Fibroblast of pulmonary artery (primary cell): ENCODE results near the gene CD44.

ENCODE experiments used
- DNase-seq: peaks from one replicate; pipeline ENCODE4 v3.0.0-alpha.2; 2010; ENCODE audit warnings: low read depth
- H3K4me3 ChIP-seq: replicated peaks from 2 replicates; pipeline ENCODE4 v1.5.1; 2011; ENCODE audit warnings: low read depth, mild to moderate bottlenecking, control low read depth, low read length, moderate library complexity
- TF ChIP-seq, protein P1 (sequence below): IDR thresholded peaks from 2 replicates; pipeline ENCODE4 v1.5.1; 2011; ENCODE audit warnings: mild to moderate bottlenecking, control low read depth, low read length, inconsistent platforms; ENCODE audit errors: missing control alignments

Gene CD44

DNA sequence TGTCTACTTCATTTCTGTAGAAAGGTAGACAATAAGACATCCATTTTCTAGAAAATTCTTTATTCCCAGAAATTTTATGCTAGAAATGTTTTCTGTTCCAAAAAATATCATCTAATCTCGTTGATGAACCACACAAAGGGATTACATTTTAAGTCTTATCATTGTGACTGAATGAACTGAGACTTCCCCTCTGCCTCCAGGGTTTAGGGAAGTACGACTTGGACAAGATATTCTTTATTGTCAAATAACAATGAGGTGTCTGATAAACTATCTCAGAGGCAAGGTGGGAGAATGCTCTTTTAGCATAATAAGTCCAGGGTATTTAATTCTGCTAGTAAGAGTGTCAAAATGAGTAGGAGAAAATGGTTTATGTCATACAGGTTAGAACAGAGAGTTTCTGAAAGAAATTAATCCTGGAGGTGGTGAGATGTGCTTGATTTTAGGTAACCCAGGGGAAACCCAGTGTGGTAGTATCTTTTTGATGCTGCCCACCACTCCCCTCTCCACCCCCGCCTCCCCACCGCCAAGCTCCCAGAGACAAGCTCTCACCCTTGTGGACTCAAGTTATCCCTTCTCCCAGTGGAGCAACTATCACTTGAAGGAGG lies 100.6 kb downstream of the CD44 start:
- H3K4me3 ChIP-seq: no peak overlapping the region
- TF ChIP-seq, protein P1, sequence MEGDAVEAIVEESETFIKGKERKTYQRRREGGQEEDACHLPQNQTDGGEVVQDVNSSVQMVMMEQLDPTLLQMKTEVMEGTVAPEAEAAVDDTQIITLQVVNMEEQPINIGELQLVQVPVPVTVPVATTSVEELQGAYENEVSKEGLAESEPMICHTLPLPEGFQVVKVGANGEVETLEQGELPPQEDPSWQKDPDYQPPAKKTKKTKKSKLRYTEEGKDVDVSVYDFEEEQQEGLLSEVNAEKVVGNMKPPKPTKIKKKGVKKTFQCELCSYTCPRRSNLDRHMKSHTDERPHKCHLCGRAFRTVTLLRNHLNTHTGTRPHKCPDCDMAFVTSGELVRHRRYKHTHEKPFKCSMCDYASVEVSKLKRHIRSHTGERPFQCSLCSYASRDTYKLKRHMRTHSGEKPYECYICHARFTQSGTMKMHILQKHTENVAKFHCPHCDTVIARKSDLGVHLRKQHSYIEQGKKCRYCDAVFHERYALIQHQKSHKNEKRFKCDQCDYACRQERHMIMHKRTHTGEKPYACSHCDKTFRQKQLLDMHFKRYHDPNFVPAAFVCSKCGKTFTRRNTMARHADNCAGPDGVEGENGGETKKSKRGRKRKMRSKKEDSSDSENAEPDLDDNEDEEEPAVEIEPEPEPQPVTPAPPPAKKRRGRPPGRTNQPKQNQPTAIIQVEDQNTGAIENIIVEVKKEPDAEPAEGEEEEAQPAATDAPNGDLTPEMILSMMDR: no peak
- DNase-seq: no peak

DNA sequence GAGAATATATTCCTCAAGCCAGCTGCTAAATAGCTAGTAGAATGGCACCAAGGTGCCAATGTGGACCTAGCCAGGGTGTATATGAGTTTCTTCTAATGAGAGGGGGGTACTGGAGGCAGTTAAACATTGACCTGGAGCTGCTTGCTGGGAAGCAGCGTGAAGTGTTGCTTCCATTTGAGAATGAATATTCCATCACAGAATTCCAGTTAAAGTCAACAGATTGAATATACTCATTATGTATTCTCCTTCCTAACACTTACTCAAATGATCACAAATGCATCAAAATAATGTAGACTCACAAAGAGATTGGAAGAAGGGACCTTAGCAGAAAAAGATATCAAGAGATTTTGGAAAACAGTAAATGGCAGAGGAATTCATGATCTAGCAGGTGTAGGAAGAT lies 102.1 kb downstream of the CD44 start:
- TF ChIP-seq, protein P1: no peak
- DNase-seq: no peak
- H3K4me3 ChIP-seq: no peak overlapping the region

DNA sequence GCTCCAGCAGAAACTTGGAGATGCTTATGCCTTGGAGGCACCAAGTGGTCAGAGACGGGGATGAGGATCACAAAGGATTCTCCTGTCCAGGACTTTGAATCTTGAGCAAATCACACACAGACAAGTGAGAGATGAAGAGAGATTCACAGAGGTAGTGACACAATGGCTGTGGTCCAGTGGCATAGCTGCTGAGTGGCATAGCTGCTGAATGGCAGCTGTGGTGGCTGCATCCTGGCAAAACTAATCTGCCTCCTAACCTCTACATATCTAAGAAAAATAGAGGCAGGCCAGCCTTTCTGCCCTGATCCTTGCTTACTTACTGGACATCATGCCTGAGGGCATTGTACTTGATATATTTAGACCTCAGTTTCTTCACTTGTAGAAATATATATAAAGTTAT lies 102.6 kb downstream of the CD44 start:
- DNase-seq: no peak
- TF ChIP-seq, protein P1: no peak
- no peak overlapping the region for H3K4me3 ChIP-seq

DNA sequence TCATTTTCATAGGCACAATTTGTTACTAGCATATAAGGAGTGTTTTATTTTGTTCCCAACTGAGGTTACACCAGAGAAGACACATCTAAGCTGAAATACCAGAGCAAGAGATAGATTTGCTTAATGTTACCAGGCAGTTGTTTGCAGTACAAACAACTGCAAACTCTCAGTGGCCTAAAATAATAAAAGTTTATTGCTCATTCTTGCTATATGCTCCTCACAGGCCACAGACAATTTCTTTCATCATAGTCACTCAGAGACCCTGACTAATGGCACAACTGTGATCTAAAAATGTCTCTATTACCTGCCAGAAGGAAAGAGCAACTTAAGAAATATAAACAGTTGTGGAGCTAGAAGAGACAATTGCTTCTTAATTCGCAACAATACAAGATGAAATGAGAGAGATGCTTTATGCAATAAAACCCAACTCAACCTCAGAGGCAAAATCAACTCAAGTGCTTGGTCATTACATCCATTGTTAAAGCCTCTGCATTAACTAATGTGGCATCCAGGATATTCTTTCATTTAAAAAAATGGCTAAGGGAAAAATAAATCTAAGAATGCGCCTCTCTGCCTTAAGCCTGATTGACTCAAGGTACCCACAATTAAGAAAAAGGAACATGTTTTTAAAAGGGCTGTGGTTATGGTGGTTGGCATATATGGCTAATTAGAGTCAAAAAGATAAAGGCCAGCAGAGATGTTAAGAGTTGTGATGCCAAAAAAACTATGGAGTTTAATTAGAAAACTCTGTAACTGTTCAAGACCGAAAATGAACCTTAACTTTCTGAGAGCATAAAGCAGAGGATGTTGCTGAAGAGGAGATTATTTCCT lies 103.7 kb downstream of the CD44 start:
- TF ChIP-seq, protein P1: no peak
- DNase-seq: no peak
- H3K4me3 ChIP-seq: no peak overlapping the region

DNA sequence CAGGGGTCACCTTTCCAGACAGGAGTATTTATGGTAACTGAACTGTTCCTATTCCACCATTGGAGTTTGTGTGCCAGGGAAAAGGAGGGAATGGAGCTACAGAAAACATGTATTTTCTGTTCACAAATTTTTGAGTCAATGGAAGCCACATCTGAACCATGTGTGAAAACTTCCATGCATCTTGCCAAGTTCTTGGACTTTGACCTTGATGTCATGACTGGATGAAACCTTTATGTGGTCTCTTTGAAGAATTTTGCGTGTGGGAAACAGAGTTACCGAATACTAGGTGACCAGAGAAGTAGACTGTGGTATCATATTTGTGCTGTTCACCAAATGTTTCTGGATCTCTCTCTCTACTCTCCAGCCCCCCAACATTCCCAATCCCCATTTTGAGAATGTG lies 104.8 kb downstream of the CD44 start:
- DNase-seq: no peak
- H3K4me3 ChIP-seq: no peak overlapping the region
- TF ChIP-seq, protein P1: no peak

DNA sequence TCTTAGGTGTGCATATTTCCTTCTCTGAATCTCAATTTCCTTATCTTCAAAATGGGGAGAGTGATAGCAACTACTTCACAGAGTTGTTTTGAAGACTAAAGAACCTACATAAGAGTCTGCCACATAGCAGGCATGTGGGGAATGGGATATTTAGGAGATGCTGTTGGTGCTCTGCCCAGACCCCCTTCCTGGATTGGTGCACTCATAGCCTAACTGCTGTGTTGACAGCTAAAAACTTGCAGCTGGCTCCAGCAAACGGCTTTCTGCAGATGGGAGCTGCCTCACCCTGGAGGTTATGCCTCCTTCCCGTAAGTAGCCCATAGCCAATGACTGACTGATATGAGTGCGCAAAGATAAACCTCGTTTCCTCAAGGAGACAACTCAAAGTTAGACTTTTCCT lies 106.1 kb downstream of the CD44 start:
- no peak for DNase-seq
- H3K4me3 ChIP-seq: no peak overlapping the region
- TF ChIP-seq, protein P1: no peak

DNA sequence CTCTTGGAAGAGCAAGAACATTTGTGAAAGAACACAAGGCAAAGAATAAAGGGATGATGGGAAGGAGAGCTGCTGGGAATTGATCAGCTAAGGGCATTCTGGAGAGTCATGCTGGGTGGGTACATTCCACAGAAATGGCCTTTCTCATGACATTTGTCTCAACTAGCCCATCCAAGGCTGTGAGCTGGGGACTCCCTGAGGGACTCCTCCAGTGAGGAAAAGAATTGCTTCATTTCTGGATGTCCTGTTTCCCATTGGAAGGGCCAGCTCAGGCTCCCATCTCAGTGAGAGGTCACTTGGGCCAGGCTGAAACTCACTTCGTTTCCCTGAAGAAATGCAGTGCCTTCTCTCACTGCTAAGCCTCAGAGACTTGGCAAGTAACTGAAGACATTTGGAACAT lies 106.8 kb downstream of the CD44 start:
- TF ChIP-seq, protein P1: no peak
- H3K4me3 ChIP-seq: no peak overlapping the region
- DNase-seq: no peak
